ENCODE data around the gene ASAP2. TPM values are rescaled to one million over a fixed set of nuclear protein-coding genes. Genes with fewer than 3 reads are reported as not detected.
"Not testable (repeated sequence)": the region's sequence is repeated elsewhere in the genome, so short reads cannot be mapped to it uniquely, and the experiment has no call there.

The ASAP2 gene
- polyA plus RNA-seq, 1 donor: 18.8 TPM

DNA sequence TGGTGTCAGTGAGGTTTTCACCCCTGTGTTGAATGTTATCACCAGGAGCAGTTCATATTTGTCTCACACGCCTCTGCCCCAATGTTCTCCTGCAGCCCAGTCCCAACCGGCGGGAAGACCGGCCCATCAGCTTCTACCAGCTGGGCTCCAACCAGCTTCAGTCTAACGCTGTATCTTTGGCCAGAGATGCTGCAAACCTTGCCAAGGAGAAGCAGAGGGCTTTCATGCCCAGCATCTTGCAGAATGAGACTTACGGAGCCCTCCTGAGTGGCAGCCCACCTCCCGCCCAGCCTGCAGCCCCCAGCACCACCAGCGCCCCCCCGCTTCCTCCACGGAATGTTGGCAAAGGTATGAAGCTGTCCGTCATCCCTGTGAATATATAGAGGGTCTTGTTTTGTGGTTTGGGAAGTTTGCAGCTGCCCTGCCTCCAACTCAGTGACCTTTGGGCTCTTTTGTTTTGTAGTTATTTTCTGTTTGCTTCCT, 181.6 kb downstream of the ASAP2 start:
- DNase-seq: no peak

DNA sequence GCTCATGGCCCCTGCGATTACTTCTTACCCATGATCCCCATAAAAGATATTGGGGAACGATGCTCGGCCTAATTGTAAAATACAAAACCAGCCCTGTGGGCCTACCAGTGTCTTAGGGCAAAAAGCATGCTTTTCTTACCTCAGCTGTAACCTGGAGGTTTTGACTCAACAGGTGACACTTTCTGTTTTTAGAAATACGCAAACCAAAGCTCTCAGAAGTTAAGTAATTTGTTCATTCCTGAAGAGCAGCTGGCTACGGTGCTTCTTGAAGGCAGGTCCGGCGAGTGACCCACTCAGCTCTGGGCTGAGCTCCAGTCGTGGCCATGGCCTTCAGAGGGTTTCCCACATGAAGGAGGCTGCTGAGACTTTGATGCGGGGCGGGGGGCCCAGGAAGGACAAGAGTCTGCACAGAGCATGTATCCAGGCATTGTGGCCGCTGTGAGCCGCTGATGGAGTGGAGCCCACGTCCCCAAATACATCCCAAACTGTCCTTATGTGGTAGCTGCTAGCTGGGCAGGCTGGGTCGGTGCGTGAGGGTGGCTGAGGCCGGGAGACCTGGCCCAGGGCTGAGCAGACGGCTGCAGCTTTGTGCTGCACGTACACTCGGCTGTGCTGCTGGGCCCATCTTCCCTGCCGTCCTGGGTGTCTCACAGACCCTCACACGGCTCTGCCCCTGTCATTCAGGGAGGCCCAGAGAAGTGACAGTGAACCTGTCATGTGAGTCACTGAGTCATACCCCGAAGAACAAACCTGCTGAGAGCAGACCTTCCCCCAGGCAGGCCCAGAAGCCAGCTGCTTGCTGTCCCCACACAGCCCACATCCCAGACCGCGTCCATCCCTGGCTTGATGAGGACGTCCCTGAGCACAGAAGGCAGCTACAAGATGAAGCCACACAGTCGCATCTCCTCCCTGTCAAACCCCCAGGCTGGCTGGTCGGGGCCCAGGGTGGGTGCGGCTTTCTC, 182.6 kb downstream of the ASAP2 start:
- no peak for DNase-seq

GRCh38 chr2:9390151-9390850, 183.7 kb downstream of the ASAP2 start:
- DNase-seq: no peak

DNA sequence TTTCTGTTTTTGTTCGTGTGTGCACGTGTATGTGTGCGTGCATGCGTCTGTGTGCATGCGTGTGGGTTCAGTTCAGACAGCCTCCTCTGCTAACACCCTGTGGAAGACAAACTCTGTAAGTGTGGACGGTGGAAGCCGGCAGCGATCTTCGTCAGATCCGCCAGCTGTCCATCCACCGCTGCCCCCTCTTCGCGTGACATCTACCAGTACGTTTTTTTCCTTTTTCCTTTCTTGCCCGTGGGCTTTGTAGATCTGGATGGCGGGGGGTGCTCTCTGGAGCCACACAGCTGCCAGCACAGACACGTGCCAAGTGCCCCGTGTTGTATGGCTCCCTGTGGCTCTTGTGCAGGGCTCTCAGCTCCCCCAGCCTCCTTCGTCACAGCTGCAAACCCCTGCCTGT, 184.4 kb downstream of the ASAP2 start:
- no peak for DNase-seq

GRCh38 chr2:9391961-9392720, 185.5 kb downstream of the ASAP2 start:
- no peak for DNase-seq

GRCh38 chr2:9392898-9393765, 186.5 kb downstream of the ASAP2 start:
- DNase-seq: no peak

- DNase-seq: no peak
These were observed 188.2 kb downstream of the ASAP2 start for GRCh38 chr2:9394816-9395215.

- DNase-seq: no peak
These were observed 190.6 kb downstream of the ASAP2 start for GRCh38 chr2:9397201-9397600.

- not testable (repeated sequence) for DNase-seq
These were observed 191.6 kb downstream of the ASAP2 start for GRCh38 chr2:9398251-9398650.

DNA sequence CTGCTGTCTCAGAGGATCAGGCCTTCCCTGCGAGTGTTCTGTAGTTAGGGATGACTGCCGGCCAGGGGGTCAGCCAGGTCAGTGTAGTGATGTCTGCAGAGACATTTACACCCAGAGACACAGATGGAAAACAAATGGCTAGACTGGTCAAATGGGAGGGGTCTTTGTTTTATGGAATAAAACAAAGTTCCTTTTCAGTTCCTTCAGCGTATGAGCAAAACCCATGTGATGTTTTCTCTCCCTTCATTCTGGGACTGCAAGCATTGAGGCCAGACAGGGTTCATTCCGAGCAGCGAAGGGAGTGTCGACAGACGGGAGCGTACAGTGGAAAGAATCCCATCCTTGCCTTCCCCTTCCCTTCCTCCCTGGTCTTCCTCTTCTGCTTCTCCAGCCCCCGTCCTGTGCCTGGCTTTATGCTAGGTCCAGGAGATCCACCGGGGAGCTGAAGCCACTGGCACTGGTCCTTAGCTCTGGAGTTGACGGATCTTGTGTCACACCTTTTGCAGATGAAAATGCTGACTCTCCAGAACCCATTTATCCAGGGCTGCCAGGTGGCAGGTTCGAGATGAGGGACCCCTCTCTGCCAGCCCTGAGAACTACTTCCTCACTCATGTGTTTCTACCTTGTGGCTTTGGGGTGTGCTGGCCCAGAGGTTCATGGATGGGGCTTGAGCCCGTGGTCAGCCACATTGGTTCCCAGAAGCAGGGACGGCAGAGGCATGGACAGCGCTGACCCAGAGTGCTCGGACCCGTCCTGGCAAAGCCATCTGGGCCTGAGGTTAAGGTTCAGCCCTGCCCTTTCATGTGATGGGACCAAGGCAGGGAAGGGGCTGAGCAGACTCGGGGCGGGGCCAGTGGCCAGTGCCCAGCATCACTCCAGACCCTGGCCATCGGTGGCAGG, 192.5 kb downstream of the ASAP2 start:
- DNase-seq: peak; percentile 61

GRCh38 chr2:9400268-9401058, 193.9 kb downstream of the ASAP2 start:
- no peak for DNase-seq

GRCh38 chr2:9401059-9401547, 194.5 kb downstream of the ASAP2 start:
- no peak for DNase-seq

- no peak for DNase-seq
These were observed 195.2 kb downstream of the ASAP2 start for GRCh38 chr2:9401646-9402371.

GRCh38 chr2:9403924-9404323, 197.3 kb downstream of the ASAP2 start:
- DNase-seq: no peak

- no peak for DNase-seq
These were observed 197.8 kb downstream of the ASAP2 start for GRCh38 chr2:9404451-9404850.

DNA sequence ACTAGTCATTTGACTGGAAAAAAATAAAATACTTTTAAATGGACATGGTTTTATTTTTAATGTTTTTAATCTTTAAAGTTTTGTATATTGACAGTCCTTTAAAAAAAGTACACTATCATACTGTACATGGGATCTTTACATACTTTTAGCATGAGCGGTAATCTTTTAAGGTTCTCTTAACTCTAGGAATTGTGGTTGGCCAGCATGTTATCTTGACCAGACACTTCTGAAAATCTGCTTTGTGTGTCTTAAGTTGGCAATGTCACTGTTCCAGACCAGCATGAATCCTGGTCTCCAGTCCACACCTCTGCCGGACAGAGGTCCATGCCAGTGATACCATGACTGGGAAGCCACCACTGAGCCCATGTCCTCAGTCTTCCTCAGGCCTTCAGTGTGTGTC, 199.0 kb downstream of the ASAP2 start:
- no peak for DNase-seq

GRCh38 chr2:9406529-9407362, 200.1 kb downstream of the ASAP2 start:
- no peak for DNase-seq

DNA sequence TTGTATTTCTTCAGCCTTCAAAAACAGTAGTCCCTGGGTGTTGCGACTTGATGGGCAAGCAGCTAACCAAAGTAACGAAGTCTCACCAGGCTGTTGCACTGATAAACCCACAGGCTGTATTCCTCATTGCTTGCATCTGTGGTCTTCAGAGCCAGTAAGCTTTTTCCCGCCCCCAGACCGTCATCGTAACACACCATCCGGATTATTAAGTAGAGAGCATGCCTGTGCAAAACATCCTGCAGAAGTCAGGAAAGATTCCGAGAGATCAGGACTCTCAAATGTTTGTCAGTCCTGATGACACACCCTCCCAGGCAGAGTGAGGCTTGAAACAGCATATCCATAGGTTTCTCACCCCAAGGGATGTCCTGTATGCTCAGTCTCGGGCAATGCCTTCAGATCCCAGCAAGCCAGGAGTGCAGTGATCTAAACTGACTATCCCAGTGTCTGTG, 200.8 kb downstream of the ASAP2 start:
- no peak for DNase-seq

Data from hindlimb muscle (tissue), 1 donor.